Neutrophil (primary cell): Measurements from ENCODE around the gene UTRN.

ENCODE experiments used
- H3K27ac ChIP-seq: fragments of 200-600 bp; sonication (generic); 2 replicates; pipeline ENCODE4 v1.5.1; 2016; ENCODE audit warnings: mild to moderate bottlenecking, moderate library complexity
- H3K27me3 ChIP-seq: fragments of 200-600 bp; sonication (generic); 2 replicates; pipeline ENCODE4 v1.6.0; 2016; ENCODE audit warnings: mild to moderate bottlenecking
- H3K36me3 ChIP-seq: fragments of 200-600 bp; sonication (generic); 2 replicates; pipeline ENCODE4 v1.5.1; 2017
- H3K4me1 ChIP-seq, 2 experiments: fragments of 200-600 bp in 1 of 2; sonication (generic) in 1 of 2; 1 replicate in 1 of 2; 2 replicates in 1 of 2; pipeline versions ENCODE4 v1.5.1 to v1.6.1; 2013 to 2016; ENCODE audit warnings: low read depth in 1 of 2, low read length in 1 of 2, mild to moderate bottlenecking in 1 of 2, moderate library complexity in 1 of 2; ENCODE audit not compliant: control insufficient read depth in 1 of 2, insufficient read depth in 1 of 2
- H3K4me3 ChIP-seq, 2 experiments: fragments of 200-600 bp in 1 of 2; sonication (generic) in 1 of 2; 1 replicate in 1 of 2; 2 replicates in 1 of 2; pipeline ENCODE4 v1.5.1; 2013 to 2016; ENCODE audit warnings: low read depth in 1 of 2, low read length in 1 of 2, mild to moderate bottlenecking in 1 of 2, moderate library complexity in 1 of 2
- H3K9me3 ChIP-seq: fragments of 200-600 bp; sonication (generic); 2 replicates; pipeline ENCODE4 v1.5.1; 2016
- CTCF ChIP-seq: fragments of 200-600 bp; sonication (generic); IDR thresholded peaks from 2 replicates; pipeline ENCODE4 v1.5.1; 2016; ENCODE audit warnings: antibody characterized with exemption

Gene UTRN

GRCh38 chr6:144250276-144250675 lies 34.9 kb upstream of the UTRN start:
- Histone ChIP-seq H3K4me3 (no peak overlapping the region), H3K36me3 (no peaks in the 10 kb centered on the region), H3K27me3 (no peaks in the 10 kb centered on the region), H3K27ac (no peak overlapping the region), H3K4me1 (no peaks in the 10 kb centered on the region), H3K9me3 (no peaks in the 10 kb centered on the region)
- TF ChIP-seq CTCF = no peak

- no peaks in the 10 kb centered on the region for H3K4me1 ChIP-seq
- H3K9me3 ChIP-seq = no peaks in the 10 kb centered on the region
- no peak overlapping the region for H3K27ac ChIP-seq
- H3K4me3 ChIP-seq = no peak overlapping the region
- no peaks in the 10 kb centered on the region for H3K27me3 ChIP-seq
- TF ChIP-seq CTCF = no peak
- H3K36me3 ChIP-seq = no peaks in the 10 kb centered on the region
Measured at GRCh38 chr6:144252259-144252658, 32.9 kb upstream of the UTRN start.

- no peak for TF ChIP-seq CTCF
Measured at GRCh38 chr6:144259986-144260385, 25.1 kb upstream of the UTRN start.

GRCh38 chr6:144262470-144263369 lies 22.4 kb upstream of the UTRN start:
- H3K4me1 ChIP-seq = no peaks in the 10 kb centered on the region
- no peaks in the 10 kb centered on the region for H3K27me3 ChIP-seq
- H3K9me3 ChIP-seq = no peaks in the 10 kb centered on the region
- H3K36me3 ChIP-seq = no peaks in the 10 kb centered on the region
- no peak for TF ChIP-seq CTCF
- no peak overlapping the region for H3K4me3 ChIP-seq
- H3K27ac ChIP-seq = no peak overlapping the region

More at GRCh38 chr6:144259986-144260385, 25.1 kb upstream of the UTRN start:
- no peaks in the 10 kb centered on the region for H3K4me1 ChIP-seq
- no peaks in the 10 kb centered on the region for H3K27me3 ChIP-seq
- no peaks in the 10 kb centered on the region for H3K9me3 ChIP-seq
- no peaks in the 10 kb centered on the region for H3K36me3 ChIP-seq
- no peak overlapping the region for H3K27ac ChIP-seq
- no peak overlapping the region for H3K4me3 ChIP-seq

- H3K4me3 ChIP-seq = no peak overlapping the region
- H3K27ac ChIP-seq = no peak overlapping the region
- no peaks in the 10 kb centered on the region for H3K9me3 ChIP-seq
- H3K36me3 ChIP-seq = no peaks in the 10 kb centered on the region
- H3K4me1 ChIP-seq = no peaks in the 10 kb centered on the region
- H3K27me3 ChIP-seq = no peaks in the 10 kb centered on the region
- no peak for TF ChIP-seq CTCF
Measured at GRCh38 chr6:144263786-144264185, 21.3 kb upstream of the UTRN start.
